H1 (cell line): ENCODE measurements around the gene CDK10. TPM values are rescaled to one million over a fixed set of nuclear protein-coding genes. Genes with fewer than 3 reads are reported as not detected.

ENCODE experiments used
- CBX5 ChIP-seq: fragments of 300-800, 300-1000 bp; sonication (generic); IDR thresholded peaks from 2 replicates; pipeline ENCODE4 v1.7.1; 2016; ENCODE audit warnings: antibody characterized with exemption, low read length, low read depth
- CEBPB ChIP-seq: IDR thresholded peaks from 2 replicates; pipeline ENCODE4 v1.6.1; 2012; ENCODE audit warnings: low read depth, low read length
- GABPA ChIP-seq: IDR thresholded peaks from 2 replicates; pipeline ENCODE4 v1.6.1; 2011; ENCODE audit warnings: mild to moderate bottlenecking, low read length, moderate library complexity, borderline replicate concordance; ENCODE audit not compliant: insufficient read depth
- HDAC2 ChIP-seq, 2 experiments: fragments of 300-600 bp in 1 of 2; sonication (generic) in 1 of 2; IDR thresholded peaks; 2 replicates each; pipeline ENCODE4 v1.6.1; 2011 to 2012; ENCODE audit warnings: low read depth in 2 of 2, low read length in 2 of 2, mild to moderate bottlenecking in 2 of 2, moderate library complexity in 2 of 2, borderline replicate concordance in 1 of 2, inconsistent platforms in 1 of 2
- KDM1A ChIP-seq: fragments of 200-600, 300-600 bp; sonication (generic); IDR thresholded peaks from 2 replicates; pipeline ENCODE4 v1.7.1; 2016; ENCODE audit warnings: mild to moderate bottlenecking, low read length, borderline replicate concordance
- KDM4A ChIP-seq: IDR thresholded peaks from one replicate; pipeline ENCODE4 v1.7.1; 2012; ENCODE audit warnings: low read depth, mild to moderate bottlenecking, moderate library complexity, low read length, inconsistent platforms; ENCODE audit not compliant: severe bottlenecking
- SIX5 ChIP-seq: IDR thresholded peaks from 2 replicates; pipeline ENCODE4 v1.6.1; 2011; ENCODE audit warnings: mild to moderate bottlenecking, low read depth, low read length
- polyA plus RNA-seq, 7 experiments: library from polyadenylated mRNA; depleted of rRNA in 3 of 7; stranded (reverse) in 5 of 7; unstranded in 2 of 7; fragments of >200 nt in 5 of 7; fragments of 200-250 nt in 2 of 7; gene quantifications; 1 replicate in 5 of 7; 2 replicates in 1 of 7; 4 replicates in 1 of 7; pipeline versions ENCODE4 v1.2.1 to v1.2.3, GENCODE V29; 2011 to 2013; ENCODE audit warnings: missing spikeins in 2 of 7, mixed read lengths in 2 of 7
- total RNA-seq: library from RNA; stranded (reverse); fragmentation: NEBNext Ultra II Directional; extraction: Animal tissue kit (Norgen Biotek cat#: 25700); gene quantifications from 2 replicates; pipeline ENCODE4 v1.2.1, GENCODE V29; 2021
- TF ChIP-seq, protein P1 (sequence below), 3 experiments: IDR thresholded peaks; 1 replicate in 2 of 3; 2 replicates in 1 of 3; pipeline versions ENCODE4 v1.5.1 to v1.6.1; 2011; ENCODE audit warnings: low read length in 3 of 3, mild to moderate bottlenecking in 3 of 3, inconsistent platforms in 2 of 3, low read depth in 1 of 3, moderate library complexity in 1 of 3; ENCODE audit not compliant: insufficient read depth in 1 of 3; ENCODE audit errors: control extremely low read depth in 1 of 3

CDK10 gene
- total and polyA plus RNA-seq, 2 of the 8 experiments (the other 6 are each of a cell fraction or from before 2014, with no cell fraction given), result 49.5 to 83.9 TPM

GRCh38 chr16:89720813-89721545 lies 34.5 kb downstream of the CDK10 start, which contains the start of the genes VPS9D1 and ZNF276 (continued):
- TF ChIP-seq KDM1A (no peak), SIX5 (peak; percentile 21; the same call in 1 of the 2 replicates), HDAC2 (IDR thresholded peaks at IDR 0.05; ENCODE audit: borderline replicate concordance in 1 of 2, low read depth in 2 of 2, low read length in 2 of 2) (peak; percentile 54 to 70; a peak in 1 of 4 replicates), CBX5 (no peak), KDM4A (peak; percentile 71), CEBPB (no peak; the same call in 1 of the 2 replicates), GABPA (peak; percentile 99)
- TF ChIP-seq, protein P1, sequence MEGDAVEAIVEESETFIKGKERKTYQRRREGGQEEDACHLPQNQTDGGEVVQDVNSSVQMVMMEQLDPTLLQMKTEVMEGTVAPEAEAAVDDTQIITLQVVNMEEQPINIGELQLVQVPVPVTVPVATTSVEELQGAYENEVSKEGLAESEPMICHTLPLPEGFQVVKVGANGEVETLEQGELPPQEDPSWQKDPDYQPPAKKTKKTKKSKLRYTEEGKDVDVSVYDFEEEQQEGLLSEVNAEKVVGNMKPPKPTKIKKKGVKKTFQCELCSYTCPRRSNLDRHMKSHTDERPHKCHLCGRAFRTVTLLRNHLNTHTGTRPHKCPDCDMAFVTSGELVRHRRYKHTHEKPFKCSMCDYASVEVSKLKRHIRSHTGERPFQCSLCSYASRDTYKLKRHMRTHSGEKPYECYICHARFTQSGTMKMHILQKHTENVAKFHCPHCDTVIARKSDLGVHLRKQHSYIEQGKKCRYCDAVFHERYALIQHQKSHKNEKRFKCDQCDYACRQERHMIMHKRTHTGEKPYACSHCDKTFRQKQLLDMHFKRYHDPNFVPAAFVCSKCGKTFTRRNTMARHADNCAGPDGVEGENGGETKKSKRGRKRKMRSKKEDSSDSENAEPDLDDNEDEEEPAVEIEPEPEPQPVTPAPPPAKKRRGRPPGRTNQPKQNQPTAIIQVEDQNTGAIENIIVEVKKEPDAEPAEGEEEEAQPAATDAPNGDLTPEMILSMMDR (IDR thresholded peaks at IDR 0.05; ENCODE audit: control extremely low read depth in 1 of 3, insufficient read depth in 1 of 3, low read depth in 1 of 3, low read length in 3 of 3), result no peak
